Placental epithelial cell (primary cell): ENCODE measurements around the gene SLC25A28. TPM values are rescaled to one million over a fixed set of nuclear protein-coding genes. Genes with fewer than 3 reads are reported as not detected.

ENCODE experiments used
- small RNA-seq: library from RNA; depleted of rRNA; stranded (forward); fragments of <200 nt; gene quantifications from one replicate; pipeline ENCODE3, GENCODE V24; 2012
- total RNA-seq: library from RNA; depleted of rRNA; stranded (reverse); fragments of >200 nt; gene quantifications from 2 replicates; pipeline ENCODE4 v1.2.3, GENCODE V29; 2012

SLC25A28 gene, protein sequence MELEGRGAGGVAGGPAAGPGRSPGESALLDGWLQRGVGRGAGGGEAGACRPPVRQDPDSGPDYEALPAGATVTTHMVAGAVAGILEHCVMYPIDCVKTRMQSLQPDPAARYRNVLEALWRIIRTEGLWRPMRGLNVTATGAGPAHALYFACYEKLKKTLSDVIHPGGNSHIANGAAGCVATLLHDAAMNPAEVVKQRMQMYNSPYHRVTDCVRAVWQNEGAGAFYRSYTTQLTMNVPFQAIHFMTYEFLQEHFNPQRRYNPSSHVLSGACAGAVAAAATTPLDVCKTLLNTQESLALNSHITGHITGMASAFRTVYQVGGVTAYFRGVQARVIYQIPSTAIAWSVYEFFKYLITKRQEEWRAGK
- total RNA-seq: 7.4 and 16.5 TPM in 2 replicates

DNA sequence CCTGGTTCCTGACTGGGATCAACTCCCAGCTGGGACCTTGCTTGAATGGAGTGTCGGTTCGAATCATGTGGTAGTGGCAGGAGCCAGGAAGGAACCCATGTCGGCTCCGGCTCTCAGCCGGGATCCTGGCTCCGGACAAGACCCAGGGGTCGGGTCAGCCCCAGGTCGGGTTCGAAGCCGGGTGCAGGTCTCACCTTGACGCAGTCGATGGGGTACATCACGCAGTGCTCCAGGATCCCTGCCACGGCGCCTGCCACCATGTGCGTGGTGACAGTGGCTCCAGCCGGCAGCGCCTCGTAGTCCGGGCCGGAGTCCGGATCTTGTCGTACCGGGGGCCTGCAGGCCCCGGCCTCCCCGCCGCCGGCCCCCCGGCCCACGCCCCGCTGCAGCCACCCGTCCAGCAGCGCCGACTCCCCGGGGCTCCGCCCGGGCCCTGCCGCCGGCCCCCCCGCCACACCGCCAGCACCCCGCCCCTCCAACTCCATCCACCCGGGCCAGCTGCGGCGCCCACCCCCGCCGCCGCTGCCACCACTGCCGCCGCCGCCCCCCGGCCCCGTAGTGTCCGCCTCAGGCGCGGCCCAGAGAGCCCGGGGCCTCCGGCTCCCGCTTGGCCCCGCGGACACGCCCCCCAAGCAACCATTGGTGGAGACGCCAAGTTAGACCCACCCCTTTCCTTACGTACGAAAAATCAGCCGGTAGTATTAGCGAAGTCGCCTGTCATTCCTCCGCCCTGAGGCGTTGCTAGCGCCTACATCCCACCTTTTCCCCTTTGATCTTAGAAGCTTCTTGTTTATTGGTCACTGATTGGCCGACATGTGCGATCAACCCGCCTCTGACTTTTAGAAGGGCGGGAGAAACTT is at the start of gene SLC25A28:
SLC25A28 (minus strand) TSS at position 589 of the 860 bp plus-strand sequence; CDS start at position 485, 104 bp downstream.

DNA sequence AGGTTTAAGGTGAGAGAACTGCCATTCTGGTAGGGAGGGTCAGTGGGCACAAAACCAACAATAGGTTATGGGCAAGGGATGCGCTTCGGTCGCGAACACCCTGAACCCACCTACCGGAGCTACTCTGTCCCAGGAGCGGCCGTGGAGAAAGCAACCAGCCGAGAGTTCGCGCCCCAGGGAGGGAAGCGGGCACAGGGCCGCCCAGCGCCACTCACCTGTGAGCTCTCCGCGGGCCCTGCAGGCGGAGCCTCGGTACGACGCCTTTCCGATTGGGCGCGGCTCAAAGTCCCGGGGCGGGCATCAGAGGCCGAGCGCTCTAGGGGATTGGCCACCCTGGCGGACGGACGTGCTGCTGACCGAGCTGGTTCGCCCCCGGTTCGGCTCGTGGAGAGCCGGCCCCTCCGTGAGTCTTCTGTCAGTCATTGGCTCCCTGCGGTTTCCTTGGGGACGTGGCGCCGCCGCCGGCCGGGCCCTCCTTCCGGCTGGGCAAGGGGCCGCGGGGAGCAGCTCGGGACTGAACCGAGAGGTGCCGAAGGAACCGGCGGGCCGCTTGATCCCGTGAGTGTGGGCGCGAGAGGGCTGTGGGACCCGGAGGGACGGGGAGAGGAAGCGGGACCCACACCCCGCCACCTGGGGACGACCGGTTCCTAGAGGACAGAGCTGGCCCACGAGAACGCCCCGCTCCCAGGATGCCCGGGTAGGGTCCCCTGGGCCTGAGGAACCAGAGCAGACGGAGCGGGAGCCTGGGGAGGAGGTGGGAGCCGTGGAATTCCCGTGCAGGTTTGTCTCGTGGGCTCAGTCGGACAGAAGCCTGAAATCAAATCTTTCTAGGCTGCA is 39.0 kb upstream of the SLC25A28 start, which contains the start of gene ENTPD7:
ENTPD7 (plus strand) TSS at position 479 of the 837 bp plus-strand sequence. CDS start 448 bp downstream, outside the sequence.

Small RNAs within 50 kb of the gene (small RNA-seq; reads per million reads assigned to genes)
- not detected for gene AL133353.1

Other genes starting within 250 kb of the SLC25A28 start
- 9.8 and 33.7 TPM in 2 replicates for gene GOT1, start 189.8 kb downstream of the SLC25A28 start, total RNA-seq
- gene NKX2-3, start 87.5 kb downstream of the SLC25A28 start, total RNA-seq: not detected in 2 replicates
- 17.7 and 26.0 TPM in 2 replicates for gene ENTPD7, start 39.1 kb upstream of the SLC25A28 start, total RNA-seq
- 35.0 and 37.3 TPM in 2 replicates for gene COX15, start 111.7 kb upstream of the SLC25A28 start, total RNA-seq
- gene CUTC, start 111.8 kb upstream of the SLC25A28 start, total RNA-seq: 6.8 and 11.8 TPM in 2 replicates
- 2.5 and 3.9 TPM in 2 replicates for gene ABCC2, start 162.2 kb upstream of the SLC25A28 start, total RNA-seq